Measurements from ENCODE around the gene EMP1. TPM values are rescaled to one million over a fixed set of nuclear protein-coding genes. Genes with fewer than 3 reads are reported as not detected.

Gene EMP1
- total and polyA plus RNA-seq, 2 donors, result 8.1 to 33.1 TPM

GRCh38 chr12:13154027-13154538, 42.4 kb upstream of the EMP1 start:
- no peak overlapping the region for H3K27ac ChIP-seq (ENCODE audit: low read depth in 1 of 2, low read length in 1 of 2)
- whole genome bisulfite sequencing, result 29% methylated on average over 3 of the region's 3 CpGs
- H3K27me3 ChIP-seq (ENCODE audit: control insufficient read depth in 2 of 2, insufficient read depth in 1 of 2, low read length in 1 of 2), result no peaks in the 10 kb centered on the region
- H3K4me1 ChIP-seq (ENCODE audit: control insufficient read depth in 2 of 2, insufficient read depth in 2 of 2, low read length in 2 of 2), result no peaks in the 10 kb centered on the region
- H3K4me3 ChIP-seq (ENCODE audit: low read length in 2 of 2), result no peak overlapping the region
- no peaks in the 10 kb centered on the region for H3K36me3 ChIP-seq (ENCODE audit: control insufficient read depth in 2 of 2, insufficient read depth in 2 of 2, low read length in 1 of 2)
- H3K9me3 ChIP-seq (ENCODE audit: control insufficient read depth in 2 of 2, insufficient read depth in 1 of 2, low read length in 1 of 2), result no peaks in the 10 kb centered on the region
- no peak for DNase-seq (ENCODE audit: low read depth in 6 of 9, low spot score in 9 of 9)

- Histone ChIP-seq H3K27ac (ENCODE audit: low read depth in 1 of 2, low read length in 1 of 2) (no peak overlapping the region), H3K36me3 (ENCODE audit: control insufficient read depth in 2 of 2, insufficient read depth in 2 of 2, low read length in 1 of 2) (no peaks in the 10 kb centered on the region), H3K4me1 (ENCODE audit: control insufficient read depth in 2 of 2, insufficient read depth in 2 of 2, low read length in 2 of 2) (no peaks in the 10 kb centered on the region)
Observed at GRCh38 chr12:13154831-13155230, 41.7 kb upstream of the EMP1 start.

DNA sequence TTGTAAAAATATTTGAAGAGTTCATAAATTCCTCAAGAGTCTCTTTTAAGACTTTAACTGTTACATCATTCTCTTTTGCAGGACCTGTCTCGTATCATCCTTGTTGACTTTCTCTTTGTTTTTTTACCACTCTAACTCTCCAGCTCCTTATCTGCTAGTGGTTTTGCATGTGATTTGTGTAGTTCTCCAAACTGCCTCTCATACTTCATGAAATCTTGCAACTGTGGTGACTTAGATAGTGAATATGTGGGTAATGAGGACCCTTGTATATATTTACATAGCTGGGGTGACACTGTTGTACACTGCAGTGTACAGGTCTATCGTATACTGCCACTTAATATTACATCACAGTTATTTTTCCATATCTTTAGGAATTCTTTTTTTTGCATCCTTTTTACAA, 40.2 kb upstream of the EMP1 start:
- no peak overlapping the region for H3K4me3 ChIP-seq (ENCODE audit: low read length in 2 of 2)
- no peaks in the 10 kb centered on the region for H3K9me3 ChIP-seq (ENCODE audit: control insufficient read depth in 2 of 2, insufficient read depth in 1 of 2, low read length in 1 of 2)
- DNase-seq (ENCODE audit: low read depth in 6 of 9, low spot score in 9 of 9), result no peak
- no peak overlapping the region for H3K27ac ChIP-seq (ENCODE audit: low read depth in 1 of 2, low read length in 1 of 2)
- H3K4me1 ChIP-seq (ENCODE audit: control insufficient read depth in 2 of 2, insufficient read depth in 2 of 2, low read length in 2 of 2), result no peaks in the 10 kb centered on the region
- H3K36me3 ChIP-seq (ENCODE audit: control insufficient read depth in 2 of 2, insufficient read depth in 2 of 2, low read length in 1 of 2), result no peaks in the 10 kb centered on the region
- H3K27me3 ChIP-seq (ENCODE audit: control insufficient read depth in 2 of 2, insufficient read depth in 1 of 2, low read length in 1 of 2), result no peaks in the 10 kb centered on the region
- 70% methylated on average over 2 of the region's 2 CpGs for WGBS

More at GRCh38 chr12:13154831-13155230, 41.7 kb upstream of the EMP1 start:
- Histone ChIP-seq H3K9me3 (ENCODE audit: control insufficient read depth in 2 of 2, insufficient read depth in 1 of 2, low read length in 1 of 2) (no peaks in the 10 kb centered on the region), H3K4me3 (ENCODE audit: low read length in 2 of 2) (no peak overlapping the region), H3K27me3 (ENCODE audit: control insufficient read depth in 2 of 2, insufficient read depth in 1 of 2, low read length in 1 of 2) (no peaks in the 10 kb centered on the region)
- DNase-seq (ENCODE audit: low read depth in 6 of 9, low spot score in 9 of 9), result no peak

GRCh38 chr12:13161172-13161571, 35.4 kb upstream of the EMP1 start:
- H3K36me3 ChIP-seq (ENCODE audit: control insufficient read depth in 2 of 2, insufficient read depth in 2 of 2, low read length in 1 of 2), result no peaks in the 10 kb centered on the region
- DNase-seq (ENCODE audit: low read depth in 6 of 9, low spot score in 9 of 9), result no peak
- no peak overlapping the region for H3K27ac ChIP-seq (ENCODE audit: low read depth in 1 of 2, low read length in 1 of 2)
- no peaks in the 10 kb centered on the region for H3K9me3 ChIP-seq (ENCODE audit: control insufficient read depth in 2 of 2, insufficient read depth in 1 of 2, low read length in 1 of 2)
- H3K4me1 ChIP-seq (ENCODE audit: control insufficient read depth in 2 of 2, insufficient read depth in 2 of 2, low read length in 2 of 2), result peaks cover 10 to 11% of the 10 kb centered on the region in 2 donors
- no peaks in the 10 kb centered on the region for H3K27me3 ChIP-seq (ENCODE audit: control insufficient read depth in 2 of 2, insufficient read depth in 1 of 2, low read length in 1 of 2)
- 95% methylated on average over 3 of the region's 3 CpGs for WGBS
- H3K4me3 ChIP-seq (ENCODE audit: low read length in 2 of 2), result no peak overlapping the region

DNA sequence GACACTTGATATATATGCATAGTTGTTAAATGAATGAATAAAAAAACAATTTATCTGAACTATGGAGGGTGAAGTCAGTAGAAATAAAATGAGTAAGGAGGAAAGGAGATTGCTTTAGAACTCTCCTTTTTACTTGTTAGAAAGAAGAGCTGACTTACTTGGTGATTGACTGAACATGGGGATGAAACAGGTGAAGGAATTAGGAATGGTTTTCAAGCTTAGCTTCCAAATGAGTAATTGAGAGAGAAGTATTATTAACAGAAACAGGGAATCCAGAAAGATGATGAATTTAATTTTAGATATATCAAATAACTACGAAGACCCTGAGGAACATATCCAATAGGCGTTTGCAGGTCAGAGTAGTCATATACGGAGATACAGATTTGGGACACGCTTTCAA, 33.6 kb upstream of the EMP1 start:
- Histone ChIP-seq H3K9me3 (ENCODE audit: control insufficient read depth in 2 of 2, insufficient read depth in 1 of 2, low read length in 1 of 2) (no peaks in the 10 kb centered on the region), H3K4me1 (ENCODE audit: control insufficient read depth in 2 of 2, insufficient read depth in 2 of 2, low read length in 2 of 2) (peaks cover 10 to 12% of the 10 kb centered on the region in 2 donors), H3K4me3 (ENCODE audit: low read length in 2 of 2) (no peak overlapping the region), H3K27ac (ENCODE audit: low read depth in 1 of 2, low read length in 1 of 2) (no peak overlapping the region), H3K27me3 (ENCODE audit: control insufficient read depth in 2 of 2, insufficient read depth in 1 of 2, low read length in 1 of 2) (no peaks in the 10 kb centered on the region), H3K36me3 (ENCODE audit: control insufficient read depth in 2 of 2, insufficient read depth in 2 of 2, low read length in 1 of 2) (no peaks in the 10 kb centered on the region)
- no peak for DNase-seq (ENCODE audit: low read depth in 6 of 9, low spot score in 9 of 9)
- over 99% methylated on average over 4 of the region's 4 CpGs for WGBS

- WGBS, result 94% methylated on average over 8 of the region's 8 CpGs
- no peak for DNase-seq (ENCODE audit: low read depth in 6 of 9, low spot score in 9 of 9)
- Histone ChIP-seq H3K27me3 (ENCODE audit: control insufficient read depth in 2 of 2, insufficient read depth in 1 of 2, low read length in 1 of 2) (no peaks in the 10 kb centered on the region), H3K4me1 (ENCODE audit: control insufficient read depth in 2 of 2, insufficient read depth in 2 of 2, low read length in 2 of 2) (peaks cover 10 to 12% of the 10 kb centered on the region in 2 donors), H3K9me3 (ENCODE audit: control insufficient read depth in 2 of 2, insufficient read depth in 1 of 2, low read length in 1 of 2) (no peaks in the 10 kb centered on the region), H3K4me3 (ENCODE audit: low read length in 2 of 2) (no peak overlapping the region), H3K36me3 (ENCODE audit: control insufficient read depth in 2 of 2, insufficient read depth in 2 of 2, low read length in 1 of 2) (no peaks in the 10 kb centered on the region), H3K27ac (ENCODE audit: low read depth in 1 of 2, low read length in 1 of 2) (no peak overlapping the region)
Observed at GRCh38 chr12:13163868-13164635, 32.5 kb upstream of the EMP1 start.

DNA sequence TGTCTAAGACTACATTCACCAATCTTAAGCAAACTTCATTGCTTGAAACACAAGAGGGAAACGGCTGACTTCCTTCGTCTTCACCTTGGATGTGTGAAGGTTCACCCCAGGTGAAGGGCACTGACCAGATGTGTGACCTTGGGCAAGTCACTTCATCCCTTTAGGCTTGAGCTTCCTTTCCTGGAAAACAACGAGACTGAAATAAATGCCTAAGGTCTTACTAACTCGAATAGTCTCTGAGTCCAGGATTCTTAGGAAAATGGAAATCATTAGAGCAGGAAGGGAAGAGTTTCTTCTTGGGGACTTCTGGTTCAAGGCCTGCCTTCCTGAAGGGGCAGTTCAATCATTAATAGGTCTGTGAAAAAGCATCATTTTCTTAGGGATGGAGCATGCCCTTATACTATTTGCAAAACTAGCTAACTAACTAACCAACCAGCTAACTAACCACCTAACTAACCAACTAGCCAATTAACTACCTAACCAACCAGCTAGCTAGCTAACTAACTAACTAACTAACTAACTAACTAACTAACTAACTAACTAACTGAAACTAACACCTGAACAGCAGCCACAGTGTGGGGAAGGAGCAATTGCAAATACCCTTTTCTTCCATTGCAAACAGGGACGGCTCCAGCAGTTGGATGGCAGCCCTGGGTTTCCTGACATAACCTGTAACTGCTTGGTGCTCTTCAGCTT, 31.5 kb upstream of the EMP1 start:
- 74% methylated on average over 5 of the region's 5 CpGs for WGBS
- H3K27me3 ChIP-seq (ENCODE audit: control insufficient read depth in 2 of 2, insufficient read depth in 1 of 2, low read length in 1 of 2), result no peaks in the 10 kb centered on the region
- H3K9me3 ChIP-seq (ENCODE audit: control insufficient read depth in 2 of 2, insufficient read depth in 1 of 2, low read length in 1 of 2), result no peaks in the 10 kb centered on the region
- H3K4me3 ChIP-seq (ENCODE audit: low read length in 2 of 2), result no peak overlapping the region
- peak overlapping the region; percentile 46 to 59 for H3K27ac ChIP-seq (ENCODE audit: low read depth in 1 of 2, low read length in 1 of 2)
- DNase-seq (ENCODE audit: low read depth in 6 of 9, low spot score in 9 of 9), result no peak
- peaks cover 10 to 12% of the 10 kb centered on the region in 2 donors for H3K4me1 ChIP-seq (ENCODE audit: control insufficient read depth in 2 of 2, insufficient read depth in 2 of 2, low read length in 2 of 2)
- H3K36me3 ChIP-seq (ENCODE audit: control insufficient read depth in 2 of 2, insufficient read depth in 2 of 2, low read length in 1 of 2), result no peaks in the 10 kb centered on the region

DNA sequence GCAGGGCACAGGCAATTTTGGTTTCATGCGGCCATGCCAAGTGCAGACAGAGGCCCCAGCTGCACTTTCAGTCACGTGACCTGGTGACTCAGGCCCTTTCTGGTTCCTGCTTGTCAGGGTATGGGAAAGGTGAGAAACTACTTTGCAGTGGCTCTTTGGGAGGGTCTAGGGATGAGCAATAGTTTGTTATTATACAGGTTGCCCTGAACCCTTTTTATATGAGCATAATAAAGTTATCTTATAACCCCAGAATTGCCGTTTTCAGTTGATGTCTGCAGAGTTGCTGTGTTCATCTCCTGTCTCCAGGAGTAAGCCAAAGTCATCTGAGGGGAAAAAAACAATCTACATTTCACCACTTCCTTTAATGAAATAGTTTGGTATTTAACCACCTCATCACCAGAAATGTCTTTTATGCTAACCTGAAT, 30.9 kb upstream of the EMP1 start:
- H3K27me3 ChIP-seq (ENCODE audit: control insufficient read depth in 2 of 2, insufficient read depth in 1 of 2, low read length in 1 of 2), result no peaks in the 10 kb centered on the region
- H3K9me3 ChIP-seq (ENCODE audit: control insufficient read depth in 2 of 2, insufficient read depth in 1 of 2, low read length in 1 of 2), result no peaks in the 10 kb centered on the region
- peak overlapping the region; percentile 46 to 59 for H3K27ac ChIP-seq (ENCODE audit: low read depth in 1 of 2, low read length in 1 of 2)
- peak in 8 of 9 donors; percentile 36 to 83 (median 65) for DNase-seq (ENCODE audit: low read depth in 6 of 9, low spot score in 9 of 9)
- WGBS, result 3% methylated on average over 3 of the region's 3 CpGs
- no peaks in the 10 kb centered on the region for H3K36me3 ChIP-seq (ENCODE audit: control insufficient read depth in 2 of 2, insufficient read depth in 2 of 2, low read length in 1 of 2)
- H3K4me1 ChIP-seq (ENCODE audit: control insufficient read depth in 2 of 2, insufficient read depth in 2 of 2, low read length in 2 of 2), result peaks cover 10 to 12% of the 10 kb centered on the region in 2 donors
- H3K4me3 ChIP-seq (ENCODE audit: low read length in 2 of 2), result no peak overlapping the region

GRCh38 chr12:13167226-13167625, 29.3 kb upstream of the EMP1 start:
- Histone ChIP-seq H3K27me3 (ENCODE audit: control insufficient read depth in 2 of 2, insufficient read depth in 1 of 2, low read length in 1 of 2) (no peaks in the 10 kb centered on the region), H3K4me3 (ENCODE audit: low read length in 2 of 2) (no peak overlapping the region), H3K36me3 (ENCODE audit: control insufficient read depth in 2 of 2, insufficient read depth in 2 of 2, low read length in 1 of 2) (no peaks in the 10 kb centered on the region), H3K9me3 (ENCODE audit: control insufficient read depth in 2 of 2, insufficient read depth in 1 of 2, low read length in 1 of 2) (no peaks in the 10 kb centered on the region), H3K4me1 (ENCODE audit: control insufficient read depth in 2 of 2, insufficient read depth in 2 of 2, low read length in 2 of 2) (peaks cover 10 to 12% of the 10 kb centered on the region in 2 donors), H3K27ac (ENCODE audit: low read depth in 1 of 2, low read length in 1 of 2) (no peak overlapping the region)
- no peak for DNase-seq (ENCODE audit: low read depth in 6 of 9, low spot score in 9 of 9)
- WGBS, result 97% methylated on average over 3 of the region's 3 CpGs
